Measurements from ENCODE around the gene IGSF23.

DNA sequence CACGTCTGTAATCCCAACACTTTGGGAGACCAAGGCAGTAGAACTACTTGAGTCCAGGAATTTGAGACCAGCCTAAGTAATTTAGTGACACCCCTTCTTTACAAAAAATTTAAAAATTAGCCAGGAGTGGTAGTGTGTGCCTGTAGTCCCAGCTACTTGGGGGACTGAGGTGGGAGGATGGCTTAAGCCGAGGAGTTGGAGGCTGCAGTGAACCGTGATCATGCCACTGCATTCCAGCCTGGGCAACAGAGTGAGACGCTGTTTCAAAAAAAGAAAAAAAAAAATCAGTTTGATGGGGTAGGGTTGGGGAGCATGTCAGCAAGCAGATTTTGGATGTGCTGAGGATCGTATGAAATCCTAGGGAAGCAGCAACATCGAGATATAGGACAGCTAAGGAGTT is 62.2 kb downstream of the IGSF23 start:
- TF ChIP-seq, protein P1, sequence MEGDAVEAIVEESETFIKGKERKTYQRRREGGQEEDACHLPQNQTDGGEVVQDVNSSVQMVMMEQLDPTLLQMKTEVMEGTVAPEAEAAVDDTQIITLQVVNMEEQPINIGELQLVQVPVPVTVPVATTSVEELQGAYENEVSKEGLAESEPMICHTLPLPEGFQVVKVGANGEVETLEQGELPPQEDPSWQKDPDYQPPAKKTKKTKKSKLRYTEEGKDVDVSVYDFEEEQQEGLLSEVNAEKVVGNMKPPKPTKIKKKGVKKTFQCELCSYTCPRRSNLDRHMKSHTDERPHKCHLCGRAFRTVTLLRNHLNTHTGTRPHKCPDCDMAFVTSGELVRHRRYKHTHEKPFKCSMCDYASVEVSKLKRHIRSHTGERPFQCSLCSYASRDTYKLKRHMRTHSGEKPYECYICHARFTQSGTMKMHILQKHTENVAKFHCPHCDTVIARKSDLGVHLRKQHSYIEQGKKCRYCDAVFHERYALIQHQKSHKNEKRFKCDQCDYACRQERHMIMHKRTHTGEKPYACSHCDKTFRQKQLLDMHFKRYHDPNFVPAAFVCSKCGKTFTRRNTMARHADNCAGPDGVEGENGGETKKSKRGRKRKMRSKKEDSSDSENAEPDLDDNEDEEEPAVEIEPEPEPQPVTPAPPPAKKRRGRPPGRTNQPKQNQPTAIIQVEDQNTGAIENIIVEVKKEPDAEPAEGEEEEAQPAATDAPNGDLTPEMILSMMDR (IDR thresholded peaks at IDR 0.05) = no peak
- TF ChIP-seq EP300 (IDR thresholded peaks at IDR 0.05) (no peak), POLR2A (IDR thresholded peaks at IDR 0.05) (no peak)

Data from tibial nerve (tissue), 4 donors.